Kidney (tissue), 14 donors: Measurements from ENCODE around the gene RND2. TPM values are rescaled to one million over a fixed set of nuclear protein-coding genes. Genes with fewer than 3 reads are reported as not detected.
A peak's percentile ranks its signal among the peaks of the same experiment; 100 is the strongest.

Source experiments
- DNase-seq, 5 donors: peaks; one replicate each; pipeline ENCODE4 v3.0.0-alpha.2; 2013 to 2020
- FAIRE-seq: peaks from 2 replicates; lab custom pipeline; 2012; peaks lifted over from hg19 to GRCh38; lab: Jason Lieb, UNC
- H3K27ac ChIP-seq, 2 donors: one replicate each; pipeline ENCODE4 v1.7.0; 2013; ENCODE audit warnings: low read depth in 2 of 2, low read length in 2 of 2, inconsistent platforms in 1 of 2
- H3K27me3 ChIP-seq: one replicate; pipeline ENCODE4 v1.7.1; 2013; ENCODE audit warnings: low read length, inconsistent platforms; ENCODE audit not compliant: control insufficient read depth, insufficient read depth
- H3K36me3 ChIP-seq, 3 donors: one replicate each; pipeline versions ENCODE4 v1.7.0 to v1.7.1; 2013; ENCODE audit warnings: low read length in 3 of 3, control low read depth in 1 of 3, inconsistent platforms in 1 of 3; ENCODE audit not compliant: insufficient read depth in 3 of 3, control insufficient read depth in 2 of 3
- H3K4me1 ChIP-seq, 3 donors: one replicate each; pipeline versions ENCODE4 v1.7.0 to v1.7.1; 2013; ENCODE audit warnings: low read length in 3 of 3, inconsistent platforms in 1 of 3, low read depth in 1 of 3; ENCODE audit not compliant: control insufficient read depth in 2 of 3, insufficient read depth in 2 of 3
- H3K4me3 ChIP-seq, 3 donors: one replicate each; pipeline versions ENCODE4 v1.7.0 to v1.8.1; 2013; ENCODE audit warnings: low read length in 3 of 3, control low read depth in 1 of 3, inconsistent platforms in 1 of 3
- H3K9ac ChIP-seq, 3 donors: one replicate each; pipeline versions ENCODE4 v1.7.0 to v1.7.1; 2013; ENCODE audit warnings: low read length in 3 of 3, control low read depth in 1 of 3, inconsistent platforms in 1 of 3
- H3K9me3 ChIP-seq, 3 donors: one replicate each; pipeline versions ENCODE4 v1.7.0 to v1.7.1; 2013; ENCODE audit warnings: low read length in 3 of 3, control low read depth in 1 of 3, inconsistent platforms in 1 of 3; ENCODE audit not compliant: control insufficient read depth in 2 of 3, insufficient read depth in 1 of 3
- CTCF ChIP-seq: IDR thresholded peaks from 3 replicates; pipeline ENCODE4 v1.5.1; 2012; ENCODE audit warnings: mild to moderate bottlenecking, moderate library complexity, borderline replicate concordance; ENCODE audit not compliant: insufficient read depth; ENCODE audit errors: extremely low read depth
- intact Hi-C: fragments of 100-400 bp; cut with DNase I; formaldehyde crosslinking; loops from one replicate; pipeline ENCODE4 v1.11.1; 2022
- polyA plus RNA-seq: library from polyadenylated mRNA; stranded (reverse); fragments of 350-450 nt; fragmentation: Illumina TruSeq; extraction: RNeasy Lipid Tissue Mini Kit (QIAGEN cat#74804); gene quantifications from one replicate; pipeline ENCODE4 v1.2.3, GENCODE V29; 2014; ENCODE audit warnings: low read depth, low replicate concordance; ENCODE audit not compliant: insufficient read depth
- total RNA-seq: library from RNA; stranded (reverse); fragmentation: NEBNext Ultra II Directional; extraction: Animal tissue kit (Norgen Biotek cat#: 25700); gene quantifications from one replicate; pipeline ENCODE4 v1.2.1, GENCODE V29; 2021
- donor health status: control.
- donor health status: control.
- donor health status: control.
- donor health status: control.
- donor health status: control.
- donor health status: DM: yes; HTN: yes; CAD: no.
- donor health status: Normal renal cell carcinoma (clear cell type).

RND2 gene
- total and polyA plus RNA-seq, 2 donors from 2014 or later = 0.63 to 2.3 TPM

DNA sequence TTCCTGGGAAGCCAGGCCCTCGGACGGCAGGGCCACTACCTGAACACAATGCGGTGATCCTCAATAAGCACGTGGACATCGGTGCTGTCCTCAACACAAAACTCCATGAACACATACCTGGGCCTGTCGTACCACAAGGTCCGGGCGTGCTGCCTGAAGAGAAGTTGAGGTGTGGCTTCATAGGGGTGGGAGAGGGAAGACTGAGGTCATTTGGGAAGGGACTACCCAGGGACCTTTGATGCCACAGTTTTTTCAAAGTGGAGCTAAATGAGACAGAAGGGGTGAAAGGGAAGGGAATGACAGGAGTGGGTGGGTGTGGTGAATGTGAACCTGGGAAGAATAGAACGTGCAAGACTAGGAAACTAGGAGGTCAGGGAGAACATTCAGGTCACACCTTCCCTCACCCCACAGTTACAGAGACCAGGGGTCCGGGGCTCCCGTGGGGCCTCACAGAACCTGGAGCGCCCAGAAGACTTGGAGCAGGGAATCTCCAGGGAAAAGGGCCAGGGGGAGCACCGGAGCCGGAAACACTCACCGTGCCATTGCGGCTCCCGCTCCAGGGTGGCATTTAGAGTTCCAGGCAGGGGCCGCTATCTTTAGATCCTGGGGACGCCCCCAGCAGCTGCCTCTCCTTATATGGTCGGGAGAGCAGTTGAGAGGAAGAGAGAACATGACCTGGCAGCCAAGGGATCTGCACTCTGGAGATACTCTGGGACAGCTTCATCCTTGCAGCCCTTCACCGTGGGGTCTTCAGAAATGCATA lies 45.3 kb upstream of the RND2 start, which contains the start of gene PTGES3L:
TSS of gene PTGES3L (minus strand) at position 570 of the 763 bp plus-strand sequence. CDS start at position 543, 27 bp downstream.
- intact Hi-C loops = no loop called here
- Histone ChIP-seq H3K27me3 (no peaks in the 10 kb centered on the region), H3K4me1 (peaks cover 0 to 16% (median 0%) of the 10 kb centered on the region in 3 donors), H3K9ac (peak within 1 kb of the TSS; percentile 41 to 76 (median 73)), H3K4me3 (peak within 1 kb of the TSS; percentile 59 to 92 (median 89)), H3K27ac (peak within 1 kb of the TSS; percentile 58 to 72), H3K36me3 (no peaks in the 10 kb centered on the region), H3K9me3 (no peaks in the 10 kb centered on the region)
- DNase-seq = peak in 4 of 5 donors; percentile 48 to 83 (median 74)
- no peak for FAIRE-seq
- TF ChIP-seq CTCF = no peak

DNA sequence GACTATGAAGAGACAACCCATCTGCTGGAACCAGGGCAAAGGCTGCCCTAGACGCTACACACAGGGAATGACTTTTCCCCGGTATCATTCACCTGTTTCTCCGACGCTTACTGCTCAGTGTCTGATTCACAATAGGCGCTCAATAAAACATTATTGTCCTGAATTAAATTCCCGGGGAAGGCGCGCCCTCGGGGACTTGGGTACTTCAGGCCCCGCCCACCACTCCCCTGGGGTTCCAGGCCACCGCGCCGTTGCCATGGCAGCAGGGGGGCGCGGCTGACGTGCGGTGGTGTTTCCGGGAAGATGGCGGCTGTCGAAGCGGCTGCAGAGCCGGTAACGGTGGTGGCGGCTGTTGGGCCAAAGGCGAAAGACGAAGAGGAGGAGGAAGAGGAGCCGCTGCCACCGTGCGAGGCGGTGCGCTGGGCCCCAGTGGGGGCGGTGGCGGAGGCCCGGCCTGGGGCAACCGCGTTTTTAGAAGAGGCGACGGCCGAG lies 44.7 kb upstream of the RND2 start, which contains the start of gene RUNDC1:
TSS of gene RUNDC1 (plus strand) at position 292 of the 492 bp plus-strand sequence. CDS start at position 304, 12 bp downstream.
- peak within 1 kb of the TSS; percentile 59 to 92 (median 89) for H3K4me3 ChIP-seq
- FAIRE-seq (no peak), DNase-seq (peak; percentile 94 to 98 (median 96))
- TF ChIP-seq CTCF = no peak
- H3K4me1 ChIP-seq = peaks cover 0 to 16% (median 0%) of the 10 kb centered on the region in 3 donors
- intact Hi-C loops = no loop called here
- peak within 1 kb of the TSS; percentile 58 to 72 for H3K27ac ChIP-seq
- H3K9ac ChIP-seq = peak within 1 kb of the TSS; percentile 41 to 76 (median 73)
- H3K36me3 ChIP-seq = peaks cover 0 to 2% (median 0%) of the 10 kb centered on the region in 3 donors
- H3K9me3 ChIP-seq = no peaks in the 10 kb centered on the region
- no peaks in the 10 kb centered on the region for H3K27me3 ChIP-seq

DNA sequence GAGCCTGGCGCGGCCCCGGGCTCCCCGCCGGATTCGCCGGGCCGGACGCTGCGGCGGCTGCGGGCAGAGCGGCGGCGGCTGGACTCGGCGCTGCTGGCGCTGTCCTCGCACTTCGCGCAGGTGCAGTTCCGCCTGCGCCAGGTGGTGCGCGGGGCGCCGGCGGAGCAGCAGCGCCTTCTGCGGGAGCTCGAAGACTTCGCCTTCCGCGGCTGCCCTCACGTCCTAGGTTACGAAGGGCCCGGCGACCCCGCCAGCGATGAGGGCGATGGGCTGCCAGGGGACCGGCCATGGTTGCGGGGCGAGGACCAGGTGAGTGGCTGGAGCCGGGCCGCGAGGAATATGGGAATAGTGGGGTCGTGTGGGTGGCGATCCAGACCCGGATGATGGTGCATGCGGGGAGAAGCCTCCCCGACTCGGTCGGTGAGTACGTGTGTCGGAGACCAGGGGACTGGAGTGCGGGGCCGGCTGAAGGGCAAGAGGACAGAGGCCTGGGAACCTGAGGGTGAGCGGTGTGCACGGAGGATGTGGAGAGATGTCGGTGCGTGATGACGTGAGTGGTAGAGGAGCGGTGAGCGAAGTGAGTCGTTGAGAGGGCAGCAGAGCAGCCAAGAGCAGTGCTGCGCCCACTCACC lies 44.1 kb upstream of the RND2 start:
- no peaks in the 10 kb centered on the region for H3K27me3 ChIP-seq
- H3K9ac ChIP-seq = peak overlapping the region; percentile 41 to 76 (median 48)
- H3K36me3 ChIP-seq = peaks cover 0 to 2% (median 0%) of the 10 kb centered on the region in 3 donors
- H3K4me3 ChIP-seq = peak overlapping the region; percentile 59 to 92 (median 89)
- no peaks in the 10 kb centered on the region for H3K9me3 ChIP-seq
- FAIRE-seq (no peak), DNase-seq (peak; percentile 53 to 78 (median 69))
- TF ChIP-seq CTCF = no peak
- H3K4me1 ChIP-seq = peaks cover 0 to 16% (median 0%) of the 10 kb centered on the region in 3 donors
- intact Hi-C loops = no loop called here
- peak overlapping the region; percentile 58 to 72 for H3K27ac ChIP-seq
